ENCODE results near the gene GUCA1A. TPM values are rescaled to one million over a fixed set of nuclear protein-coding genes. Genes with fewer than 3 reads are reported as not detected.

Gene GUCA1A
- total RNA-seq, 1 experiment from 2014 or later: not detected

DNA sequence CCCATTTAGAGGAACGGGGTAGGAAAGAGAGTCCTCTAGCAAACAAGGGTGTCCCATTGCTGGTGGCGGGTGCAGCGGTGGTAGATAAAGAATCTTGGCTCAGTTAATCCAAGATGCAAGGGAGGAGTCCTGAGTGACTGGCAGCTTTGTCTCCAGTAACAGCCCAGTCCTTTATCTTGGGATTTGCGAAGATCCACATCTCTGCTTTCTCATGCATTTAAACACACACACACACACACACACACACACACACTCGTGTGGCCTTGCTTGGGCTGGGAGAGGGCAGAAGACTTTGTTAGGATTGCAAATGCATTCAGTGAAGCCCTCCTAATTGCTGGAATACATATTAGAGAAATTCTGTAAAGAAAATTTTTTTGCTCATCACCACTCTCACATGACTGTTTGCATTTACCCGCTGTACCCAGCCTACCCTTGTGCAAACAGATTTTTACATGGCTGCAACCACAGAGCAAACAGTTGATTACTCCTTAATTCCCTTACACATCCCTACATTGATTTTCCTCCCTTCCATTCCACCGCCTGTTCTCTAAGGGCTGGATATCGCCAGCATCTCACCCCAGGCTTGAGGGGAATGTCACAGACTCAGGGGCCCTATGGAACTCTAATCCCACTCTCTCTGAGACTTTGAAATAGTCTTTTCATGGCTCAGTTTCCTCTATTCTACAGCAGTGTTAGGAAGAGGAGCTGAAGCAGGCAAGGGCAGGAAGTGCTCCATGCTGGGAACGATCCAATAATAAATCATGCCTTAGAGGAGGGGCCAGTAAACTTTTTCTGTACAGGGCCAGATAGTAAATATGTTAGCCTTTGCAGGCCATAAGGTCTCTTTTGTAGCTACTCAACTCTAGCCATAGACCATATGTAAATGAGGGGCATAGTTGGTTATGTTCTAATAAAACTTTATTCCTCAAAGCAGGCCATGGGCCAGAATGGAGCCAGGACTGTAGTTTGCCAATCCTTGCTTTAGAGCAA, 34.2 kb upstream of the GUCA1A start:
- intact Hi-C loops (cut with micrococcal nuclease; ENCODE audit: unreplicated experiment) (no loop called here), in situ Hi-C loops (cut with HindIII; ENCODE audit: low pct_unique_long_range_greater_than_20kb, low sequenced_read_pairs) (no loop called here)
- no peak for TF ChIP-seq SIN3A (IDR thresholded peaks at IDR 0.05; ENCODE audit: borderline replicate concordance, insufficient read depth, low read depth, low read length)
- no peak for TF ChIP-seq POLR2AphosphoS5 (IDR thresholded peaks at IDR 0.05; ENCODE audit: low read depth, low read length)
- TF ChIP-seq, protein P1, sequence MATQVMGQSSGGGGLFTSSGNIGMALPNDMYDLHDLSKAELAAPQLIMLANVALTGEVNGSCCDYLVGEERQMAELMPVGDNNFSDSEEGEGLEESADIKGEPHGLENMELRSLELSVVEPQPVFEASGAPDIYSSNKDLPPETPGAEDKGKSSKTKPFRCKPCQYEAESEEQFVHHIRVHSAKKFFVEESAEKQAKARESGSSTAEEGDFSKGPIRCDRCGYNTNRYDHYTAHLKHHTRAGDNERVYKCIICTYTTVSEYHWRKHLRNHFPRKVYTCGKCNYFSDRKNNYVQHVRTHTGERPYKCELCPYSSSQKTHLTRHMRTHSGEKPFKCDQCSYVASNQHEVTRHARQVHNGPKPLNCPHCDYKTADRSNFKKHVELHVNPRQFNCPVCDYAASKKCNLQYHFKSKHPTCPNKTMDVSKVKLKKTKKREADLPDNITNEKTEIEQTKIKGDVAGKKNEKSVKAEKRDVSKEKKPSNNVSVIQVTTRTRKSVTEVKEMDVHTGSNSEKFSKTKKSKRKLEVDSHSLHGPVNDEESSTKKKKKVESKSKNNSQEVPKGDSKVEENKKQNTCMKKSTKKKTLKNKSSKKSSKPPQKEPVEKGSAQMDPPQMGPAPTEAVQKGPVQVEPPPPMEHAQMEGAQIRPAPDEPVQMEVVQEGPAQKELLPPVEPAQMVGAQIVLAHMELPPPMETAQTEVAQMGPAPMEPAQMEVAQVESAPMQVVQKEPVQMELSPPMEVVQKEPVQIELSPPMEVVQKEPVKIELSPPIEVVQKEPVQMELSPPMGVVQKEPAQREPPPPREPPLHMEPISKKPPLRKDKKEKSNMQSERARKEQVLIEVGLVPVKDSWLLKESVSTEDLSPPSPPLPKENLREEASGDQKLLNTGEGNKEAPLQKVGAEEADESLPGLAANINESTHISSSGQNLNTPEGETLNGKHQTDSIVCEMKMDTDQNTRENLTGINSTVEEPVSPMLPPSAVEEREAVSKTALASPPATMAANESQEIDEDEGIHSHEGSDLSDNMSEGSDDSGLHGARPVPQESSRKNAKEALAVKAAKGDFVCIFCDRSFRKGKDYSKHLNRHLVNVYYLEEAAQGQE (IDR thresholded peaks at IDR 0.05; ENCODE audit: insufficient read depth in 1 of 2, low read depth in 2 of 2, low read length in 1 of 2): no peak
- TF ChIP-seq TCF7L2 (IDR thresholded peaks at IDR 0.05; ENCODE audit: low read depth, low read length): no peak
- TF ChIP-seq, protein P2, sequence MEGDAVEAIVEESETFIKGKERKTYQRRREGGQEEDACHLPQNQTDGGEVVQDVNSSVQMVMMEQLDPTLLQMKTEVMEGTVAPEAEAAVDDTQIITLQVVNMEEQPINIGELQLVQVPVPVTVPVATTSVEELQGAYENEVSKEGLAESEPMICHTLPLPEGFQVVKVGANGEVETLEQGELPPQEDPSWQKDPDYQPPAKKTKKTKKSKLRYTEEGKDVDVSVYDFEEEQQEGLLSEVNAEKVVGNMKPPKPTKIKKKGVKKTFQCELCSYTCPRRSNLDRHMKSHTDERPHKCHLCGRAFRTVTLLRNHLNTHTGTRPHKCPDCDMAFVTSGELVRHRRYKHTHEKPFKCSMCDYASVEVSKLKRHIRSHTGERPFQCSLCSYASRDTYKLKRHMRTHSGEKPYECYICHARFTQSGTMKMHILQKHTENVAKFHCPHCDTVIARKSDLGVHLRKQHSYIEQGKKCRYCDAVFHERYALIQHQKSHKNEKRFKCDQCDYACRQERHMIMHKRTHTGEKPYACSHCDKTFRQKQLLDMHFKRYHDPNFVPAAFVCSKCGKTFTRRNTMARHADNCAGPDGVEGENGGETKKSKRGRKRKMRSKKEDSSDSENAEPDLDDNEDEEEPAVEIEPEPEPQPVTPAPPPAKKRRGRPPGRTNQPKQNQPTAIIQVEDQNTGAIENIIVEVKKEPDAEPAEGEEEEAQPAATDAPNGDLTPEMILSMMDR (IDR thresholded peaks at IDR 0.05): no peak
- Histone ChIP-seq H3K9me3 (ENCODE audit: control insufficient read depth, insufficient read depth, low read depth, low read length) (no peaks in the 10 kb centered on the region), H3K36me3 (ENCODE audit: control insufficient read depth, insufficient read depth, low read length) (no peaks in the 10 kb centered on the region; the same call in 1 of the 2 replicates), H3K4me3 (ENCODE audit: low read depth in 2 of 2, low read length in 2 of 2) (peak overlapping the region in 1 of 2 experiments; percentile 15; a peak in 2 of 4 replicates), H3K4me1 (ENCODE audit: control insufficient read depth, insufficient read depth, low read length) (peaks cover 66% of the 10 kb centered on the region), H3K27me3 (ENCODE audit: control insufficient read depth, insufficient read depth, low read length) (no peaks in the 10 kb centered on the region), H3K27ac (ENCODE audit: low read length) (peak overlapping the region; percentile 94)
- BruUV-seq (replicated peaks): no TSS peak
- POLR2A ChIA-PET: interaction anchor here (0.6 kb wide), 1 partner anchor 24 kb away, joined by 4 read pairs; no protein-coding TSS in a partner anchor
- ATAC-seq (no peak; the same call in 1 of the 2 replicates), DNase-seq (ENCODE audit: low read depth, low spot score) (no peak)
- CTCF ChIA-PET: interaction anchor here (1.1 kb wide), 1 partner anchor 56 kb away, joined by 3 read pairs; the partner anchor contains the start of gene GUCA1B

DNA sequence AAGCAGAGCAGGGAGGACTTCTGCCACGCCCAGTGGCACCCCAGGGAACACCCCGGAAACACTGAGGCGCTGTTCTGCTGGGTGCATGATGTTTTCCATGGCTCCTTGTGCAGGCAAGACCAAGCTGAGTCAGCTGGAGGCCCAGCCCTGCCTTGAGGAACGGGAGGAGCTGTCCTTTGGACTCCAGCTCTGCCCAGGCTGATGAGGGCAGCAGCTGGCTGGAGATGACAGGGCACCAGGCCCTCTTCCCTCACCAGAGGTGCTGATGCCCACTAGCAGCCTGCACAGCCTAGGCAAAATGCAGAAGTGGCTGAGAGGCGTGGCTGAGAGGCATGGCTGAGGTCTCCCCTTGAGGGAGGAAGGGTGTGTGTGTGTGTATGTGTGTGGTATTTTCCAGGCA, 33.1 kb upstream of the GUCA1A start:
- no TSS peak for BruUV-seq (replicated peaks)
- peaks cover 64% of the 10 kb centered on the region for H3K4me1 ChIP-seq (ENCODE audit: control insufficient read depth, insufficient read depth, low read length)
- no peaks in the 10 kb centered on the region; the same call in 1 of the 2 replicates for H3K36me3 ChIP-seq (ENCODE audit: control insufficient read depth, insufficient read depth, low read length)
- POLR2A ChIA-PET: interaction anchor here (0.6 kb wide), 1 partner anchor 25 kb away, joined by 4 read pairs; no protein-coding TSS in a partner anchor
- no peak for TF ChIP-seq POLR2AphosphoS5 (IDR thresholded peaks at IDR 0.05; ENCODE audit: low read depth, low read length)
- TF ChIP-seq, protein P1 (IDR thresholded peaks at IDR 0.05; ENCODE audit: insufficient read depth in 1 of 2, low read depth in 2 of 2, low read length in 1 of 2): peak in 1 of 2 experiments; percentile 72; a peak in 2 of 4 replicates
- no peak overlapping the region for H3K4me3 ChIP-seq (ENCODE audit: low read depth in 2 of 2, low read length in 2 of 2)
- intact Hi-C loops (cut with micrococcal nuclease; ENCODE audit: unreplicated experiment): no loop called here
- H3K27me3 ChIP-seq (ENCODE audit: control insufficient read depth, insufficient read depth, low read length): no peaks in the 10 kb centered on the region
- in situ Hi-C loops (cut with HindIII; ENCODE audit: low pct_unique_long_range_greater_than_20kb, low sequenced_read_pairs): no loop called here
- no peaks in the 10 kb centered on the region for H3K9me3 ChIP-seq (ENCODE audit: control insufficient read depth, insufficient read depth, low read depth, low read length)
- CTCF ChIA-PET: interaction anchor here (0.6 to 1.1 kb wide), 2 partner anchors 53 to 55 kb away, joined by 3 read pairs; partner anchors contain the start of gene GUCA1B
- ATAC-seq: 0 out of 2 replicates have a peak, but pooled peaks have one; percentile 10
- H3K27ac ChIP-seq (ENCODE audit: low read length): peak overlapping the region; percentile 94
- DNase-seq (ENCODE audit: low read depth, low spot score): no peak

Measured in Panc1 (cell line).